Glutamatergic neuron (in vitro differentiated cells): ENCODE data around the gene SORBS2. TPM values are rescaled to one million over a fixed set of nuclear protein-coding genes. Genes with fewer than 3 reads are reported as not detected.
A peak's percentile ranks its signal among the peaks of the same experiment; 100 is the strongest.

Experiments
- DNase-seq: peaks from one replicate; pipeline ENCODE4 v3.0.0; 2022
- H3K27ac Mint-ChIP-seq: one replicate; pipeline ENCODE4 v1.8.0; 2020; ENCODE audit warnings: mild to moderate bottlenecking, mixed read lengths, inconsistent platforms; ENCODE audit not compliant: unreplicated experiment
- H3K27me3 Mint-ChIP-seq: one replicate; pipeline ENCODE4 v1.8.0; 2020; ENCODE audit warnings: mild to moderate bottlenecking, moderate library complexity, mixed read lengths, inconsistent platforms; ENCODE audit not compliant: unreplicated experiment
- H3K36me3 Mint-ChIP-seq: one replicate; pipeline ENCODE4 v1.8.0; 2020; ENCODE audit warnings: mild to moderate bottlenecking, mixed read lengths, inconsistent platforms; ENCODE audit not compliant: unreplicated experiment
- H3K4me1 Mint-ChIP-seq: one replicate; pipeline ENCODE4 v1.8.0; 2020; ENCODE audit warnings: mild to moderate bottlenecking, low read depth, mixed read lengths, inconsistent platforms; ENCODE audit not compliant: unreplicated experiment
- H3K4me3 Mint-ChIP-seq: one replicate; pipeline ENCODE4 v1.8.0; 2020; ENCODE audit warnings: mild to moderate bottlenecking, mixed read lengths, inconsistent platforms; ENCODE audit not compliant: unreplicated experiment
- H3K9me3 Mint-ChIP-seq: one replicate; pipeline ENCODE4 v1.8.0; 2020; ENCODE audit warnings: mild to moderate bottlenecking, moderate library complexity, mixed read lengths, inconsistent platforms; ENCODE audit not compliant: unreplicated experiment
- total RNA-seq: library from RNA; stranded (reverse); fragmentation: NEBNext Ultra II Directional; extraction: Animal tissue kit (Norgen Biotek cat#: 25700); gene quantifications from one replicate; pipeline ENCODE4 v1.2.1, GENCODE V29; 2021; ENCODE audit not compliant: unreplicated experiment
- TF ChIP-seq, protein P1 (sequence below): fragments of 200-600 bp; sonication (generic); IDR thresholded peaks from one replicate; pipeline ENCODE4 v1.5.0; 2021; ENCODE audit not compliant: partially characterized antibody, unreplicated experiment

SORBS2 gene
- total RNA-seq, 1 donor from 2014 or later, result 95.5 TPM

DNA sequence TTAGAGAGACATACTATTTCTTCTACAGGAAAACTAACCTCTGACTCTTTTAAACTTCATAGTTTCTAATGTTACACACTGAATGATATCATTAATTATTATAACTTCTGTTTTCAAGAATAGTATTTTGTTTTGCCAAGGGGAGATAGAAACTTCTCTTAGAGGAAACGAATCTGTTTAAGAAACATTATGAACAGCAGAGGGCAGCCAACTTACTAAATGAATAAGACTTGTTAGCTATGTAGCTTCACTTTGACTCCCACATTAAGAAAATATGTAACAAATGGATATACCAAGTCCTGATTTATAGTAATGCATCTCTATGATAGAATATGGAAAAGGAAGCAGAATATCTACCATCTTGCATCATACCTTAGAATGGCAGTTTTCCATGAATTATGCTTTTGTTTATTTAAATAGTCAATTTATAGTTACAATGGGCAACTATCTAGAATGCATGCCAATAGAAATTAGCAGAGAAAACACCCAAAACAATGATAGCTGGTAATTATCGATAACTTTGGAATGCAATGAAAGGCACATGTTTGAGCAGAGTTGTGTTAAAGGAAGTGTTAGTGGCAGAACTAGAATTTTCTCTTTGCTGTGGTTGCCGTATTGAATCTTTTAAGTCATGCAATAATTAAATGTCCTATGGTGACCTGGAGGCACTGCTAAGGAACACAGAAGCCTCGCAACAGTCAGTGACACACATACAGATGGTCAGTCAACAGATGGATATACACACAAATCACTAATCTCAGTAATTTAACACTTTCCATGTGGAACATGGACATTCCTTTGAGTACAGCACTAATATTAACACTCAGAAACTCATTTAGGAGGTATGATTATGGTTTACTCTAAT, 171.0 kb downstream of the SORBS2 start:
- H3K9me3 Mint-ChIP-seq, result peaks cover 7% of the 10 kb centered on the region
- peak overlapping the region; percentile 55 for H3K4me3 Mint-ChIP-seq
- peaks cover 32% of the 10 kb centered on the region for H3K4me1 Mint-ChIP-seq
- H3K27me3 Mint-ChIP-seq, result peaks cover 9% of the 10 kb centered on the region
- TF ChIP-seq, protein P1, sequence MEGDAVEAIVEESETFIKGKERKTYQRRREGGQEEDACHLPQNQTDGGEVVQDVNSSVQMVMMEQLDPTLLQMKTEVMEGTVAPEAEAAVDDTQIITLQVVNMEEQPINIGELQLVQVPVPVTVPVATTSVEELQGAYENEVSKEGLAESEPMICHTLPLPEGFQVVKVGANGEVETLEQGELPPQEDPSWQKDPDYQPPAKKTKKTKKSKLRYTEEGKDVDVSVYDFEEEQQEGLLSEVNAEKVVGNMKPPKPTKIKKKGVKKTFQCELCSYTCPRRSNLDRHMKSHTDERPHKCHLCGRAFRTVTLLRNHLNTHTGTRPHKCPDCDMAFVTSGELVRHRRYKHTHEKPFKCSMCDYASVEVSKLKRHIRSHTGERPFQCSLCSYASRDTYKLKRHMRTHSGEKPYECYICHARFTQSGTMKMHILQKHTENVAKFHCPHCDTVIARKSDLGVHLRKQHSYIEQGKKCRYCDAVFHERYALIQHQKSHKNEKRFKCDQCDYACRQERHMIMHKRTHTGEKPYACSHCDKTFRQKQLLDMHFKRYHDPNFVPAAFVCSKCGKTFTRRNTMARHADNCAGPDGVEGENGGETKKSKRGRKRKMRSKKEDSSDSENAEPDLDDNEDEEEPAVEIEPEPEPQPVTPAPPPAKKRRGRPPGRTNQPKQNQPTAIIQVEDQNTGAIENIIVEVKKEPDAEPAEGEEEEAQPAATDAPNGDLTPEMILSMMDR, result peak; percentile 39
- H3K27ac Mint-ChIP-seq, result peak overlapping the region; percentile 87
- no peaks in the 10 kb centered on the region for H3K36me3 Mint-ChIP-seq
- no peak for DNase-seq

DNA sequence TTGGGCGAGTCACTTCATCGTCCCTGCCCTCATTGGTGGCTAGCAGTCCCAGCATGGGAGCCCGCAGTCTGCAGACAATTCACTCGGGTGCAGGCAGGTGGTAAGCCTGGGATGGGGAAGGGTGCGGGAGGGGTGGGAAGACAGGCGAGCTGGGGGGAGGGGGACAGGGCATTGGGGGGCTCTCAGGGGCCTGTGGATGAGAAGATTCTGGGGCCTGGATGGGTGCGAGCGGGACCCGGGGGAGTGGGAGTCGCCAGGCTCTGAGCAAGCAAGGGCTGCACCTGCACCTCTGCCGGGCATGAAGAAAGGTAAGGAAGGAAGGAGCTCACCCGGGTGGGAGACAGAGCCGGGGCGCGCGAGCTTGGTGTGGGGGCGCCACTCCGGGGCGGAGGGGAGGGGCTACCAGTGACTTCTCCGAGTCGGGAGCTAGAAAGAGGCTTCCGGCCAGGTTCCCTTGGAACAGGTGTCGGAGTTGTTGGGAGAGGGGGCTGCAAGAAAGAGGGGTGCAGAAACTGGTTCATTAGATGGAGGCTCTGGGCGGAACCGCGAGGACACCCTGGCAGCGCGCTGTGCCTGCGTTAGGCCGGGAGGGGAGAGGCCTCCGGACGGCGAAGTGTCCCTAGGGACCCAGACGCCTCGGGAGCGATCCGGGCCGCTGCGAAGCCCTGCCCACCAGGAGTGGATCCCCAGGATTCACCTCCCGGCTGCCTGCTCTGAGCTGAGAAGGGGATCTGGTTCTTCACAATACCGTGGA, 173.3 kb downstream of the SORBS2 start:
- no peak overlapping the region for H3K27ac Mint-ChIP-seq
- H3K36me3 Mint-ChIP-seq, result no peaks in the 10 kb centered on the region
- peak; percentile 66 for DNase-seq
- H3K4me1 Mint-ChIP-seq, result peaks cover 25% of the 10 kb centered on the region
- peaks cover 7% of the 10 kb centered on the region for H3K9me3 Mint-ChIP-seq
- peak overlapping the region; percentile 67 for H3K4me3 Mint-ChIP-seq
- TF ChIP-seq, protein P1, result no peak
- H3K27me3 Mint-ChIP-seq, result peaks cover 5% of the 10 kb centered on the region

DNA sequence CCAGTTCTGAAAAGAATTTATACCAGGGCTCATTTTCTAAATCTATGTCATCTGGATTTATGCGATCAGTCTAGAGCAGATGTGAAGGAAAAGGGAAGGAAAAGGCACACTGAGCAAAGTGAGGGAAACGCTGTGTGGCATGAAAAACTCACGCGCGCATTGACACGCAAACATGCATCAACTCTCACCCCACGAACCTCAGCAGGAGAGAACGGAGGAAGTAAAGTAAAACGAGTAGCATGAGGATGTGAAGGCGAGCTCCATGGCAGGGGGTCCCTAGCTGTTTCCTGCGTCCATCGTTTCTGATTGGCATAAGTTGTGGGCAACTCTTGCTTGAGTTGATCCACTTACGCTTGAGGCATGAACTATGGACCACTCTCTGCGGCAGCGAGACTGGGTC, 173.9 kb downstream of the SORBS2 start:
- no peak for DNase-seq
- Mint-ChIP-seq H3K9me3 (peaks cover 5% of the 10 kb centered on the region), H3K27ac (no peak overlapping the region), H3K36me3 (no peaks in the 10 kb centered on the region), H3K4me1 (peaks cover 21% of the 10 kb centered on the region), H3K4me3 (no peak overlapping the region), H3K27me3 (peaks cover 5% of the 10 kb centered on the region)
- TF ChIP-seq, protein P1, result no peak

DNA sequence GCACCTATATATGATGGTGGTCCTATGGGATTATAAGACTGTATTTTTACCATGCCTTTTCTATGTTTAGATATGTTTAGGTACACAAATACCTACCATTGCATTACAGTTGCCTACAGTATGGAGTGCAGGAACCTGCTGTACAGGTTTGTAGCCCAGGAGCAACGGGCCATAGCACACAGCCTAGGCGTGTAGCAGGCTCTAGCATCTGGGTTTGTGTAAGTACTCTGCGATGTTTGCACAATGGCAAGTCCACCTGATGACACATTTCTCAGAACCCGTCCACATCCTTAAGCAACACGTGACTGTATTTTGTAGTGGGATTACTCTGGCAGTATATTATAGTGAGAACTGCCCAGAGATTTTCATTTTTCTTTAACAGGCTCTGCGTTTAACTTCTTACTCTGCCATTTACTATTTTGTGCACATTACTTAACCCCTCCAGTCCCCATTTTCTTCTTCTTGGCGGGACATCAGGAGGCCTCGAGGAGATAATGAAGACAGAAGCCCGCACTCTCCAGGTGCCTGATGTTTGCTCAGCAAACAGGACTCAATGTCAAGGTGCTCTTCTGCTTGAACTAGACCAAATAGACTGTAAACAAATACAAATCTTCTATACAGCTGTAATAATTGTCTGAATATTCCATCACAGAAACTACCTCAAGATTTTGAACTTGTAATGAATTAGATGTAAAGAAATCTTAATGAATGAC, 174.7 kb downstream of the SORBS2 start:
- Mint-ChIP-seq H3K27me3 (peaks cover 2% of the 10 kb centered on the region), H3K9me3 (peaks cover 5% of the 10 kb centered on the region), H3K4me3 (no peak overlapping the region), H3K36me3 (no peaks in the 10 kb centered on the region), H3K27ac (no peak overlapping the region), H3K4me1 (peaks cover 13% of the 10 kb centered on the region)
- no peak for DNase-seq
- TF ChIP-seq, protein P1, result no peak
